HepG2 (cell line): Measurements from ENCODE around the gene OSBPL3. TPM values are rescaled to one million over a fixed set of nuclear protein-coding genes. Genes with fewer than 3 reads are reported as not detected.

Source experiments
- CREM ChIP-seq, 2 experiments: sonication (generic) in 1 of 2; formaldehyde crosslinking in 1 of 2; IDR thresholded peaks; 2 replicates each; pipeline versions ENCODE4 v1.4.0 to v1.6.1; 2016 to 2020; ENCODE audit warnings: antibody characterized with exemption in 1 of 2, mild to moderate bottlenecking in 1 of 2, missing genetic modification reagents in 1 of 2
- FOXC1 ChIP-seq: sonication (generic); formaldehyde crosslinking; IDR thresholded peaks from 2 replicates; pipeline ENCODE4 v1.8.0; 2022; ENCODE audit warnings: mild to moderate bottlenecking, missing genetic modification reagents, borderline replicate concordance
- IKZF1 ChIP-seq: fragments of 450-650 bp; IDR thresholded peaks from 2 replicates; pipeline ENCODE4 v1.7.1; 2016
- KLF9 ChIP-seq: IDR thresholded peaks from 2 replicates; pipeline ENCODE4 v1.6.1; 2016; ENCODE audit warnings: low read depth
- MXD1 ChIP-seq: sonication (generic); formaldehyde crosslinking; IDR thresholded peaks from 2 replicates; pipeline ENCODE4 v1.4.0; 2020; ENCODE audit warnings: mild to moderate bottlenecking, missing genetic modification reagents
- PRDM15 ChIP-seq: sonication (generic); formaldehyde crosslinking; IDR thresholded peaks from 2 replicates; pipeline ENCODE4 v1.4.0; 2020; ENCODE audit warnings: missing genetic modification reagents
- RNF219 ChIP-seq: sonication (generic); formaldehyde crosslinking; IDR thresholded peaks from 2 replicates; pipeline ENCODE4 v1.5.0; 2020; ENCODE audit warnings: mild to moderate bottlenecking, missing genetic modification reagents
- SMAD1 ChIP-seq: sonication (generic); formaldehyde crosslinking; IDR thresholded peaks from 2 replicates; pipeline ENCODE4 v1.4.0; 2020; ENCODE audit warnings: missing genetic modification reagents, low read depth, mild to moderate bottlenecking, borderline replicate concordance
- SOX6 ChIP-seq, 2 experiments: fragments of 450-650 bp in 1 of 2; sonication (generic) in 1 of 2; formaldehyde crosslinking in 1 of 2; IDR thresholded peaks; 2 replicates each; pipeline versions ENCODE4 v1.4.0 to v1.6.1; 2017 to 2020; ENCODE audit warnings: antibody characterized with exemption in 1 of 2, mild to moderate bottlenecking in 1 of 2, missing genetic modification reagents in 1 of 2
- TFAP4 ChIP-seq: sonication (generic); IDR thresholded peaks from 2 replicates; pipeline ENCODE4 v1.6.1; 2016; ENCODE audit warnings: low read depth, borderline replicate concordance
- TMF1 ChIP-seq: sonication (generic); formaldehyde crosslinking; IDR thresholded peaks from 2 replicates; pipeline ENCODE4 v1.8.1; 2022; ENCODE audit warnings: low read depth, missing genetic modification reagents
- ZBTB20 ChIP-seq: sonication (generic); formaldehyde crosslinking; IDR thresholded peaks from 2 replicates; pipeline ENCODE4 v1.8.1; 2023; ENCODE audit warnings: missing genetic modification reagents, low read depth, mild to moderate bottlenecking, borderline replicate concordance
- ZFP91 ChIP-seq: sonication (generic); formaldehyde crosslinking; IDR thresholded peaks from 2 replicates; pipeline ENCODE4 v1.9.0; 2022; ENCODE audit warnings: missing genetic modification reagents, mild to moderate bottlenecking, borderline replicate concordance
- ZNF44 ChIP-seq: sonication (generic); formaldehyde crosslinking; IDR thresholded peaks from 2 replicates; pipeline ENCODE4 v1.5.1; 2020; ENCODE audit warnings: mild to moderate bottlenecking, missing genetic modification reagents
- ZNF597 ChIP-seq: sonication (generic); formaldehyde crosslinking; IDR thresholded peaks from 2 replicates; pipeline ENCODE4 v1.5.0; 2020; ENCODE audit warnings: missing genetic modification reagents
- polyA plus RNA-seq, 8 experiments: library from polyadenylated mRNA; depleted of rRNA in 3 of 8; stranded (reverse) in 7 of 8; unstranded in 1 of 8; fragments of >200 nt; fragmentation: Illumina TruSeq in 4 of 8; extraction: Trizol in 4 of 8; gene quantifications; 2 replicates each; pipeline versions ENCODE4 v1.2.1 to v1.2.3, GENCODE V29; 2011 to 2016; ENCODE audit warnings: low read depth in 4 of 8, missing spikeins in 1 of 8, mixed read lengths in 1 of 8; ENCODE audit not compliant: insufficient read depth in 1 of 8
- total RNA-seq, 5 experiments: library from RNA; depleted of rRNA; stranded (reverse); fragments of >200 nt; fragmentation: Illumina TruSeq; extraction: Trizol; gene quantifications; 2 replicates each; pipeline ENCODE4 v1.2.3, GENCODE V29; 2016; ENCODE audit warnings: low read depth in 1 of 5
- TF ChIP-seq, protein P1 (sequence below): sonication (generic); formaldehyde crosslinking; IDR thresholded peaks from 2 replicates; pipeline ENCODE4 v1.8.1; 2022; ENCODE audit warnings: mild to moderate bottlenecking, missing genetic modification reagents

The OSBPL3 gene
- total and polyA plus RNA-seq, 2 of the 13 experiments (the other 11 are each of a cell fraction or from before 2014, with no cell fraction given) = 8.8 to 28.9 TPM

DNA sequence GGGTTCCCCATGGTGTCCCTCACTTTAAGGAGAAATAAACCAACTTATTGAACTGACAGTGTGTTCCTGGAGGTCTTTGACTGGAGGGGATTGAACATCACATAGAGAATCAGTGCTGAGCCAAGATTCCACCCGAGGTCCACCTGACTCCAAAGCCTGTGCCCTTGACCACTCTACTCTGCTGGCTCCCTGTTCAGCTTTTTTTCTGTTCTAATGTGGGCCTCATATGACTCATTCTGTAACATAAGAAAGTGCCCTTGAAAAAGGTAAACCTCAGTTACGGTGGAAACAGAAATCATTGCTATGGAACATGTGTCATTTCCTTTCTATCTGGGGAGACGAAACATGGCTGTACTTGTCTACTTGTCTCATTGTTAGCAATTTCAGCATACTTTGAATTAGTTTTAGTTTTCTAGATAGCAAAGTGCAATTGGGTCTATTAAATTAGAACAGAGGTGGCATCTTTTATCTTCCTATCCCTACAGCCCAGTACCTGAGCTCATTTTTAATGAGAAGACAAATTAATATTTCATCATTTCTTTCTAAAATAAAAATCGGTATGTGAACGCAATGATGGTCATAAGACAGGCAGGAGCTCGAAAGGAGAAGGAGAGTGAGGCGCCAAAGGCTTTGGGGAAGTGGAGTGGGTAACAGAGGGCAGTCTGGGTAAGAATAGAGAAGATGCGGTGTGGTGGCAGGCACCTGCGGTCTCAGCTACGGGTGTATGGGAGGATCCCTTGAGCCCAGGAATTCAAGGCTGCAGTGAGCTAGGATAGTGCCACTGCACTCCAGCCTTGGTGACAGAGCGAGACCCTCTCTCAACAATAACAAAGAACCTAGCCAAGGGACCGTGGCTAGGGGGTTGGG lies 224.2 kb downstream of the OSBPL3 start (continued):
- TF ChIP-seq FOXC1 (CRISPR knock-in tag) = no peak
- no peak for TF ChIP-seq TMF1 (CRISPR knock-in tag)
- TF ChIP-seq RNF219 (CRISPR knock-in tag) = no peak
- no peak for TF ChIP-seq ZNF597 (CRISPR knock-in tag)
- TF ChIP-seq SMAD1 = no peak
- no peak for TF ChIP-seq PRDM15 (CRISPR knock-in tag)
- no peak for TF ChIP-seq MXD1
- TF ChIP-seq CREM (IDR thresholded peaks at IDR 0.05) = 0 out of 2 replicates have a peak, but pooled peaks have one; percentile 22
- TF ChIP-seq CREM (CRISPR knock-in tag; IDR thresholded peaks at IDR 0.05) = no peak
- TF ChIP-seq IKZF1 = no peak
- peak; percentile 85; the same call in 1 of the 2 replicates for TF ChIP-seq ZBTB20
- TF ChIP-seq, protein P1, sequence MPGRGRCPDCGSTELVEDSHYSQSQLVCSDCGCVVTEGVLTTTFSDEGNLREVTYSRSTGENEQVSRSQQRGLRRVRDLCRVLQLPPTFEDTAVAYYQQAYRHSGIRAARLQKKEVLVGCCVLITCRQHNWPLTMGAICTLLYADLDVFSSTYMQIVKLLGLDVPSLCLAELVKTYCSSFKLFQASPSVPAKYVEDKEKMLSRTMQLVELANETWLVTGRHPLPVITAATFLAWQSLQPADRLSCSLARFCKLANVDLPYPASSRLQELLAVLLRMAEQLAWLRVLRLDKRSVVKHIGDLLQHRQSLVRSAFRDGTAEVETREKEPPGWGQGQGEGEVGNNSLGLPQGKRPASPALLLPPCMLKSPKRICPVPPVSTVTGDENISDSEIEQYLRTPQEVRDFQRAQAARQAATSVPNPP (CRISPR knock-in tag) = no peak
- TF ChIP-seq KLF9 (CRISPR knock-in tag) = no peak
- no peak for TF ChIP-seq TFAP4
- no peak for TF ChIP-seq SOX6 (IDR thresholded peaks at IDR 0.05)
- no peak for TF ChIP-seq SOX6 (CRISPR knock-in tag; IDR thresholded peaks at IDR 0.05)
- no peak for TF ChIP-seq ZNF44 (CRISPR knock-in tag)
- TF ChIP-seq ZFP91 = no peak
